HEK293 (cell line): ENCODE results near the gene CCNY.

ENCODE experiments used
- GLI4 ChIP-seq: fragments of 450-650 bp; formaldehyde crosslinking; IDR thresholded peaks from 2 replicates; pipeline ENCODE4 v1.5.1; 2016; ENCODE audit warnings: missing biosample characterization, missing genetic modification characterization
- IKZF3 ChIP-seq: fragments of 450-650 bp; IDR thresholded peaks from 2 replicates; pipeline ENCODE4 v1.5.0; 2018; ENCODE audit warnings: missing biosample characterization, mild to moderate bottlenecking, missing genetic modification characterization, moderate library complexity
- RBAK ChIP-seq: fragments of 450-650 bp; formaldehyde crosslinking; IDR thresholded peaks from 2 replicates; pipeline ENCODE4 v1.5.1; 2016; ENCODE audit warnings: missing biosample characterization, missing genetic modification characterization
- YY1 ChIP-seq: fragments of 450-650 bp; formaldehyde crosslinking; IDR thresholded peaks from 2 replicates; pipeline ENCODE4 v1.5.1; 2018; ENCODE audit warnings: missing biosample characterization, missing genetic modification characterization
- ZFP41 ChIP-seq: fragments of 450-650 bp; formaldehyde crosslinking; IDR thresholded peaks from 2 replicates; pipeline ENCODE4 v1.5.1; 2016; ENCODE audit warnings: missing biosample characterization, missing genetic modification characterization, borderline replicate concordance
- ZNF155 ChIP-seq: fragments of 450-650 bp; formaldehyde crosslinking; IDR thresholded peaks from 2 replicates; pipeline ENCODE4 v1.5.1; 2016; ENCODE audit warnings: missing biosample characterization, missing genetic modification characterization
- ZNF16 ChIP-seq: fragments of 450-650 bp; formaldehyde crosslinking; IDR thresholded peaks from 2 replicates; pipeline ENCODE4 v1.5.1; 2016; ENCODE audit warnings: low read depth, missing biosample characterization, missing genetic modification characterization
- ZNF184 ChIP-seq: fragments of 450-650 bp; IDR thresholded peaks from 2 replicates; pipeline ENCODE4 v1.5.1; 2018; ENCODE audit warnings: missing biosample characterization, mild to moderate bottlenecking, missing genetic modification characterization
- ZNF274 ChIP-seq, 2 experiments: fragments of 200-500 bp in 1 of 2; fragments of 450-650 bp in 1 of 2; sonication (Bioruptor generic) in 1 of 2; formaldehyde crosslinking in 1 of 2; IDR thresholded peaks; 2 replicates each; pipeline versions ENCODE4 v1.5.1 to v1.6.1; 2014 to 2016; ENCODE audit warnings: borderline replicate concordance in 1 of 2, inconsistent platforms in 1 of 2, low read length in 1 of 2, missing biosample characterization in 1 of 2, missing genetic modification characterization in 1 of 2
- TF ChIP-seq, protein P1 (sequence below): fragments of 450-650 bp; formaldehyde crosslinking; IDR thresholded peaks from 2 replicates; pipeline ENCODE4 v1.5.1; 2016; ENCODE audit warnings: missing biosample characterization, missing genetic modification characterization
- TF ChIP-seq, protein P2 (sequence below): fragments of 450-650 bp; formaldehyde crosslinking; IDR thresholded peaks from 2 replicates; pipeline ENCODE4 v1.5.1; 2017; ENCODE audit warnings: missing biosample characterization, mild to moderate bottlenecking, missing genetic modification characterization, moderate library complexity
- TF ChIP-seq, protein P3 (sequence below): fragments of 450-650 bp; formaldehyde crosslinking; IDR thresholded peaks from 2 replicates; pipeline ENCODE4 v1.5.1; 2016; ENCODE audit warnings: missing biosample characterization, missing genetic modification characterization
- TF ChIP-seq, protein P4 (sequence below): fragments of 450-650 bp; formaldehyde crosslinking; IDR thresholded peaks from 2 replicates; pipeline ENCODE4 v1.5.1; 2016; ENCODE audit warnings: missing biosample characterization, missing genetic modification characterization
- TF ChIP-seq, protein P5 (sequence below): fragments of 450-650 bp; formaldehyde crosslinking; IDR thresholded peaks from 2 replicates; pipeline ENCODE4 v1.5.1; 2016; ENCODE audit warnings: missing biosample characterization, missing genetic modification characterization, low read depth

DNA sequence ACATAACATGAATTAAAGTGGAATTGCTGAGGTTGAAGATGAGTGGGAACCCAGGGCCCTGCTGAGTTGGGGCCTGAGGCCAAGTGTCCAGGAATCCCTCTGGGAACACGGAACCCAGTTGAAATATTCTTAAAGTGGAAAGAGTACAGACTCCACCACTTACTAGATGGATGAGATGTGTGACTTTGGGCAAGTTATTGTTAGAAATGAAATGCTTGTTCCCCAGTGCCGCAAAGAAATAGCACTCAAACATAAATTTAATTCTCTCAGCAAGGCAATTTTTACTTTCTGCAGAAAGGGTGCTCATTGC, 54.5 kb downstream of the CCNY start:
- TF ChIP-seq ZFP41 (tag by site-specific recombination) (no peak), ZNF155 (tag by site-specific recombination) (no peak), IKZF3 (no peak), ZNF16 (tag by site-specific recombination) (no peak), RBAK (tag by site-specific recombination) (no peak), YY1 (tag by site-specific recombination) (no peak), GLI4 (no peak), ZNF184 (tag by site-specific recombination) (no peak), ZNF274 (IDR thresholded peaks at IDR 0.05; ENCODE audit: low read length) (no peak), ZNF274 (tag by site-specific recombination; IDR thresholded peaks at IDR 0.05; ENCODE audit: borderline replicate concordance) (no peak)
- TF ChIP-seq, protein P1, sequence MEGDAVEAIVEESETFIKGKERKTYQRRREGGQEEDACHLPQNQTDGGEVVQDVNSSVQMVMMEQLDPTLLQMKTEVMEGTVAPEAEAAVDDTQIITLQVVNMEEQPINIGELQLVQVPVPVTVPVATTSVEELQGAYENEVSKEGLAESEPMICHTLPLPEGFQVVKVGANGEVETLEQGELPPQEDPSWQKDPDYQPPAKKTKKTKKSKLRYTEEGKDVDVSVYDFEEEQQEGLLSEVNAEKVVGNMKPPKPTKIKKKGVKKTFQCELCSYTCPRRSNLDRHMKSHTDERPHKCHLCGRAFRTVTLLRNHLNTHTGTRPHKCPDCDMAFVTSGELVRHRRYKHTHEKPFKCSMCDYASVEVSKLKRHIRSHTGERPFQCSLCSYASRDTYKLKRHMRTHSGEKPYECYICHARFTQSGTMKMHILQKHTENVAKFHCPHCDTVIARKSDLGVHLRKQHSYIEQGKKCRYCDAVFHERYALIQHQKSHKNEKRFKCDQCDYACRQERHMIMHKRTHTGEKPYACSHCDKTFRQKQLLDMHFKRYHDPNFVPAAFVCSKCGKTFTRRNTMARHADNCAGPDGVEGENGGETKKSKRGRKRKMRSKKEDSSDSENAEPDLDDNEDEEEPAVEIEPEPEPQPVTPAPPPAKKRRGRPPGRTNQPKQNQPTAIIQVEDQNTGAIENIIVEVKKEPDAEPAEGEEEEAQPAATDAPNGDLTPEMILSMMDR (tag by site-specific recombination) = no peak
- TF ChIP-seq, protein P2, sequence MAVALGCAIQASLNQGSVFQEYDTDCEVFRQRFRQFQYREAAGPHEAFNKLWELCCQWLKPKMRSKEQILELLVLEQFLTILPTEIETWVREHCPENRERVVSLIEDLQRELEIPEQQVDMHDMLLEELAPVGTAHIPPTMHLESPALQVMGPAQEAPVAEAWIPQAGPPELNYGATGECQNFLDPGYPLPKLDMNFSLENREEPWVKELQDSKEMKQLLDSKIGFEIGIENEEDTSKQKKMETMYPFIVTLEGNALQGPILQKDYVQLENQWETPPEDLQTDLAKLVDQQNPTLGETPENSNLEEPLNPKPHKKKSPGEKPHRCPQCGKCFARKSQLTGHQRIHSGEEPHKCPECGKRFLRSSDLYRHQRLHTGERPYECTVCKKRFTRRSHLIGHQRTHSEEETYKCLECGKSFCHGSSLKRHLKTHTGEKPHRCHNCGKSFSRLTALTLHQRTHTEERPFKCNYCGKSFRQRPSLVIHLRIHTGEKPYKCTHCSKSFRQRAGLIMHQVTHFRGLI (tag by site-specific recombination) = no peak
- TF ChIP-seq, protein P3, sequence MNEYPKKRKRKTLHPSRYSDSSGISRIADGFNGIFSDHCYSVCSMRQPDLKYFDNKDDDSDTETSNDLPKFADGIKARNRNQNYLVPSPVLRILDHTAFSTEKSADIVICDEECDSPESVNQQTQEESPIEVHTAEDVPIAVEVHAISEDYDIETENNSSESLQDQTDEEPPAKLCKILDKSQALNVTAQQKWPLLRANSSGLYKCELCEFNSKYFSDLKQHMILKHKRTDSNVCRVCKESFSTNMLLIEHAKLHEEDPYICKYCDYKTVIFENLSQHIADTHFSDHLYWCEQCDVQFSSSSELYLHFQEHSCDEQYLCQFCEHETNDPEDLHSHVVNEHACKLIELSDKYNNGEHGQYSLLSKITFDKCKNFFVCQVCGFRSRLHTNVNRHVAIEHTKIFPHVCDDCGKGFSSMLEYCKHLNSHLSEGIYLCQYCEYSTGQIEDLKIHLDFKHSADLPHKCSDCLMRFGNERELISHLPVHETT (tag by site-specific recombination) = no peak
- TF ChIP-seq, protein P4, sequence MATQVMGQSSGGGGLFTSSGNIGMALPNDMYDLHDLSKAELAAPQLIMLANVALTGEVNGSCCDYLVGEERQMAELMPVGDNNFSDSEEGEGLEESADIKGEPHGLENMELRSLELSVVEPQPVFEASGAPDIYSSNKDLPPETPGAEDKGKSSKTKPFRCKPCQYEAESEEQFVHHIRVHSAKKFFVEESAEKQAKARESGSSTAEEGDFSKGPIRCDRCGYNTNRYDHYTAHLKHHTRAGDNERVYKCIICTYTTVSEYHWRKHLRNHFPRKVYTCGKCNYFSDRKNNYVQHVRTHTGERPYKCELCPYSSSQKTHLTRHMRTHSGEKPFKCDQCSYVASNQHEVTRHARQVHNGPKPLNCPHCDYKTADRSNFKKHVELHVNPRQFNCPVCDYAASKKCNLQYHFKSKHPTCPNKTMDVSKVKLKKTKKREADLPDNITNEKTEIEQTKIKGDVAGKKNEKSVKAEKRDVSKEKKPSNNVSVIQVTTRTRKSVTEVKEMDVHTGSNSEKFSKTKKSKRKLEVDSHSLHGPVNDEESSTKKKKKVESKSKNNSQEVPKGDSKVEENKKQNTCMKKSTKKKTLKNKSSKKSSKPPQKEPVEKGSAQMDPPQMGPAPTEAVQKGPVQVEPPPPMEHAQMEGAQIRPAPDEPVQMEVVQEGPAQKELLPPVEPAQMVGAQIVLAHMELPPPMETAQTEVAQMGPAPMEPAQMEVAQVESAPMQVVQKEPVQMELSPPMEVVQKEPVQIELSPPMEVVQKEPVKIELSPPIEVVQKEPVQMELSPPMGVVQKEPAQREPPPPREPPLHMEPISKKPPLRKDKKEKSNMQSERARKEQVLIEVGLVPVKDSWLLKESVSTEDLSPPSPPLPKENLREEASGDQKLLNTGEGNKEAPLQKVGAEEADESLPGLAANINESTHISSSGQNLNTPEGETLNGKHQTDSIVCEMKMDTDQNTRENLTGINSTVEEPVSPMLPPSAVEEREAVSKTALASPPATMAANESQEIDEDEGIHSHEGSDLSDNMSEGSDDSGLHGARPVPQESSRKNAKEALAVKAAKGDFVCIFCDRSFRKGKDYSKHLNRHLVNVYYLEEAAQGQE (tag by site-specific recombination) = no peak
- TF ChIP-seq, protein P5, sequence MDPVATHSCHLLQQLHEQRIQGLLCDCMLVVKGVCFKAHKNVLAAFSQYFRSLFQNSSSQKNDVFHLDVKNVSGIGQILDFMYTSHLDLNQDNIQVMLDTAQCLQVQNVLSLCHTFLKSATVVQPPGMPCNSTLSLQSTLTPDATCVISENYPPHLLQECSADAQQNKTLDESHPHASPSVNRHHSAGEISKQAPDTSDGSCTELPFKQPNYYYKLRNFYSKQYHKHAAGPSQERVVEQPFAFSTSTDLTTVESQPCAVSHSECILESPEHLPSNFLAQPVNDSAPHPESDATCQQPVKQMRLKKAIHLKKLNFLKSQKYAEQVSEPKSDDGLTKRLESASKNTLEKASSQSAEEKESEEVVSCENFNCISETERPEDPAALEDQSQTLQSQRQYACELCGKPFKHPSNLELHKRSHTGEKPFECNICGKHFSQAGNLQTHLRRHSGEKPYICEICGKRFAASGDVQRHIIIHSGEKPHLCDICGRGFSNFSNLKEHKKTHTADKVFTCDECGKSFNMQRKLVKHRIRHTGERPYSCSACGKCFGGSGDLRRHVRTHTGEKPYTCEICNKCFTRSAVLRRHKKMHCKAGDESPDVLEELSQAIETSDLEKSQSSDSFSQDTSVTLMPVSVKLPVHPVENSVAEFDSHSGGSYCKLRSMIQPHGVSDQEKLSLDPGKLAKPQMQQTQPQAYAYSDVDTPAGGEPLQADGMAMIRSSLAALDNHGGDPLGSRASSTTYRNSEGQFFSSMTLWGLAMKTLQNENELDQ (tag by site-specific recombination) = no peak
